BLaER1 treated with 17β-estradiol and CSF1 and Interleukin-3, amounts not matched to agents 10 nM and 100 nM (cell line): ENCODE data around the gene GLG1.
"Not testable (repeated sequence)": the region's sequence is repeated elsewhere in the genome, so short reads cannot be mapped to it uniquely, and the experiment has no call there.

ENCODE experiments used
- H3K27ac ChIP-seq, 11 experiments: shearing (Covaris generic); formaldehyde crosslinking; 2 replicates each; pipeline ENCODE4 v1.8.1; 2022
- H3K27me3 ChIP-seq, 11 experiments: shearing (Covaris generic); formaldehyde crosslinking; 2 replicates each; pipeline ENCODE4 v1.8.1; 2022
- H3K36me3 ChIP-seq, 11 experiments: shearing (Covaris generic); formaldehyde crosslinking; 2 replicates each; pipeline ENCODE4 v1.8.1; 2022
- H3K4me1 ChIP-seq, 10 experiments: shearing (Covaris generic); formaldehyde crosslinking; 2 replicates each; pipeline ENCODE4 v1.8.1; 2022
- H3K4me2 ChIP-seq, 11 experiments: shearing (Covaris generic); formaldehyde crosslinking; 2 replicates each; pipeline ENCODE4 v1.8.1; 2022
- H3K4me3 ChIP-seq, 10 experiments: shearing (Covaris generic); formaldehyde crosslinking; 2 replicates each; pipeline ENCODE4 v1.8.1; 2022
- H3K9ac ChIP-seq, 11 experiments: shearing (Covaris generic); formaldehyde crosslinking; 2 replicates each; pipeline ENCODE4 v1.8.1; 2022
- H3K9me3 ChIP-seq, 11 experiments: shearing (Covaris generic); formaldehyde crosslinking; replicated peaks in 1 of 11; 2 replicates each; pipeline ENCODE4 v1.8.1; 2022
- H4K20me1 ChIP-seq, 11 experiments: shearing (Covaris generic); formaldehyde crosslinking; 2 replicates each; pipeline ENCODE4 v1.8.1; 2022
- Cebpa-rat ChIP-seq, 11 experiments: shearing (Covaris generic); IDR thresholded peaks; 2 replicates each; pipeline ENCODE4 v1.8.1; 2022

Gene GLG1

GRCh38 chr16:74455213-74455612 is 151.7 kb downstream of the GLG1 start:
- H3K27me3 ChIP-seq = no peaks in the 10 kb centered on the region
- TF ChIP-seq Cebpa-rat (IDR thresholded peaks at IDR 0.05) = no peak
- no peaks in the 10 kb centered on the region for H3K9me3 ChIP-seq
- no peak overlapping the region; a peak in 1 of 22 replicates for H3K27ac ChIP-seq
- H3K4me3 ChIP-seq = no peak overlapping the region
- peaks cover 28 to 62% (median 44%) of the 10 kb centered on the region in 10 experiments for H3K4me1 ChIP-seq
- H3K36me3 ChIP-seq = peaks cover 70 to 99% (median 89%) of the 10 kb centered on the region in 11 experiments
- H4K20me1 ChIP-seq = peaks cover 0 to 33% (median 22%) of the 10 kb centered on the region in 11 experiments; a peak in 16 of 22 replicates
- H3K4me2 ChIP-seq = no peak overlapping the region
- H3K9ac ChIP-seq = no peak overlapping the region

GRCh38 chr16:74451951-74452758 is 154.8 kb downstream of the GLG1 start:
- Histone ChIP-seq H3K9me3 (no peaks in the 10 kb centered on the region), H3K4me3 (peak overlapping the region in 6 of 10 experiments; percentile 14 to 35 (median 26); a peak in 6 of 20 replicates), H3K9ac (peak overlapping the region in 10 of 11 experiments; percentile 4 to 61 (median 44); a peak in 16 of 22 replicates), H3K36me3 (peaks cover 59 to 91% (median 75%) of the 10 kb centered on the region in 11 experiments), H3K27me3 (no peaks in the 10 kb centered on the region), H3K4me1 (peaks cover 56 to 78% (median 67%) of the 10 kb centered on the region in 10 experiments), H3K4me2 (peak overlapping the region; percentile 29 to 91 (median 85)), H4K20me1 (peaks cover 0 to 43% (median 24%) of the 10 kb centered on the region in 11 experiments; a peak in 17 of 22 replicates), H3K27ac (peak overlapping the region in 9 of 11 experiments; percentile 31 to 74 (median 63); a peak in 17 of 22 replicates)
- TF ChIP-seq Cebpa-rat (IDR thresholded peaks at IDR 0.05) = no peak

GRCh38 chr16:74450967-74451760 is 155.8 kb downstream of the GLG1 start:
- H3K36me3 ChIP-seq = peaks cover 49 to 89% (median 70%) of the 10 kb centered on the region in 11 experiments
- peaks cover 0 to 43% (median 24%) of the 10 kb centered on the region in 11 experiments; a peak in 17 of 22 replicates for H4K20me1 ChIP-seq
- peaks cover 56 to 78% (median 67%) of the 10 kb centered on the region in 10 experiments for H3K4me1 ChIP-seq
- peak overlapping the region in 5 of 11 experiments; percentile 49 to 74 (median 64); a peak in 8 of 22 replicates for H3K27ac ChIP-seq
- no peaks in the 10 kb centered on the region for H3K9me3 ChIP-seq
- no peak overlapping the region for H3K4me3 ChIP-seq
- H3K4me2 ChIP-seq = peak overlapping the region in 10 of 11 experiments; percentile 64 to 91 (median 86); a peak in 20 of 22 replicates
- TF ChIP-seq Cebpa-rat (IDR thresholded peaks at IDR 0.05) = no peak
- H3K27me3 ChIP-seq = no peaks in the 10 kb centered on the region
- peak overlapping the region in 3 of 11 experiments; percentile 5 to 49 (median 7); a peak in 2 of 22 replicates for H3K9ac ChIP-seq

GRCh38 chr16:74450236-74450635 is 156.7 kb downstream of the GLG1 start:
- Histone ChIP-seq H3K36me3 (peaks cover 40 to 79% (median 61%) of the 10 kb centered on the region in 11 experiments), H3K4me1 (peaks cover 56 to 75% (median 67%) of the 10 kb centered on the region in 10 experiments), H3K4me2 (peak overlapping the region in 9 of 11 experiments; percentile 38 to 91 (median 72); a peak in 14 of 22 replicates)

GRCh38 chr16:74449470-74449869 is 157.4 kb downstream of the GLG1 start:
- Histone ChIP-seq H3K9me3 (no peaks in the 10 kb centered on the region), H3K4me1 (peaks cover 56 to 69% (median 67%) of the 10 kb centered on the region in 10 experiments), H3K4me3 (no peak overlapping the region), H3K9ac (peak overlapping the region in 1 of 11 experiments; percentile 32; a peak in 1 of 22 replicates), H3K27me3 (no peaks in the 10 kb centered on the region), H3K27ac (peak overlapping the region in 4 of 11 experiments; percentile 1 to 57 (median 20); a peak in 4 of 22 replicates), H3K36me3 (peaks cover 32 to 72% (median 53%) of the 10 kb centered on the region in 11 experiments), H3K4me2 (peak overlapping the region in 10 of 11 experiments; percentile 2 to 91 (median 66); a peak in 18 of 22 replicates), H4K20me1 (peaks cover 0 to 43% (median 22%) of the 10 kb centered on the region in 11 experiments; a peak in 17 of 22 replicates)
- no peak for TF ChIP-seq Cebpa-rat (IDR thresholded peaks at IDR 0.05)

More at GRCh38 chr16:74450236-74450635, 156.7 kb downstream of the GLG1 start:
- no peak overlapping the region for H3K27ac ChIP-seq
- no peaks in the 10 kb centered on the region for H3K27me3 ChIP-seq
- no peak for TF ChIP-seq Cebpa-rat (IDR thresholded peaks at IDR 0.05)
- H3K9me3 ChIP-seq = no peaks in the 10 kb centered on the region
- H3K4me3 ChIP-seq = no peak overlapping the region
- peaks cover 0 to 43% (median 22%) of the 10 kb centered on the region in 11 experiments; a peak in 17 of 22 replicates for H4K20me1 ChIP-seq
- no peak overlapping the region for H3K9ac ChIP-seq

- peaks cover 0 to 42% (median 22%) of the 10 kb centered on the region in 11 experiments; a peak in 17 of 22 replicates for H4K20me1 ChIP-seq
- H3K4me2 ChIP-seq = peak overlapping the region; percentile 1 to 91 (median 64); a peak in 18 of 22 replicates
- H3K36me3 ChIP-seq = peaks cover 31 to 67% (median 49%) of the 10 kb centered on the region in 11 experiments
- no peaks in the 10 kb centered on the region for H3K9me3 ChIP-seq
- peaks cover 56 to 66% (median 63%) of the 10 kb centered on the region in 10 experiments for H3K4me1 ChIP-seq
- no peaks in the 10 kb centered on the region for H3K27me3 ChIP-seq
- H3K9ac ChIP-seq = peak overlapping the region in 1 of 11 experiments; percentile 32; a peak in 2 of 22 replicates
- TF ChIP-seq Cebpa-rat (IDR thresholded peaks at IDR 0.05) = no peak
- H3K4me3 ChIP-seq = no peak overlapping the region
- peak overlapping the region in 5 of 11 experiments; percentile 1 to 57 (median 31); a peak in 5 of 22 replicates for H3K27ac ChIP-seq
Measured at GRCh38 chr16:74448990-74449389, 157.9 kb downstream of the GLG1 start.

GRCh38 chr16:74447578-74447977 is 159.3 kb downstream of the GLG1 start:
- no peak overlapping the region for H3K4me3 ChIP-seq
- H4K20me1 ChIP-seq = peaks cover 0 to 28% (median 14%) of the 10 kb centered on the region in 11 experiments; a peak in 17 of 22 replicates
- peak overlapping the region in 6 of 11 experiments; percentile 42 to 83 (median 68); a peak in 10 of 22 replicates for H3K4me2 ChIP-seq
- H3K27ac ChIP-seq = peak overlapping the region in 3 of 11 experiments; percentile 8 to 28 (median 9); a peak in 1 of 22 replicates
- peaks cover 21 to 60% (median 48%) of the 10 kb centered on the region in 11 experiments for H3K36me3 ChIP-seq
- peaks cover 45 to 52% (median 49%) of the 10 kb centered on the region in 10 experiments for H3K4me1 ChIP-seq
- TF ChIP-seq Cebpa-rat (IDR thresholded peaks at IDR 0.05) = no peak
- H3K9me3 ChIP-seq = no peaks in the 10 kb centered on the region
- H3K9ac ChIP-seq = no peak overlapping the region
- H3K27me3 ChIP-seq = no peaks in the 10 kb centered on the region

GRCh38 chr16:74446866-74447265 is 160.0 kb downstream of the GLG1 start:
- Histone ChIP-seq H3K27me3 (no peaks in the 10 kb centered on the region), H3K27ac (0 out of 22 replicates have a peak overlapping the region, but pooled peaks of 1 of the 11 experiments have one; percentile 2), H3K9me3 (no peaks in the 10 kb centered on the region), H3K4me2 (no peak overlapping the region), H3K9ac (no peak overlapping the region), H3K4me3 (no peak overlapping the region), H3K4me1 (peaks cover 38 to 45% (median 42%) of the 10 kb centered on the region in 10 experiments), H3K36me3 (peaks cover 18 to 67% (median 55%) of the 10 kb centered on the region in 11 experiments; a peak in 21 of 22 replicates), H4K20me1 (peaks cover 0 to 21% (median 6%) of the 10 kb centered on the region in 11 experiments; a peak in 12 of 22 replicates)
- TF ChIP-seq Cebpa-rat (IDR thresholded peaks at IDR 0.05) = no peak

GRCh38 chr16:74443624-74444346 is 163.1 kb downstream of the GLG1 start:
- not testable (repeated sequence) for H4K20me1 ChIP-seq, H3K27ac ChIP-seq, H3K4me2 ChIP-seq, H3K4me3 ChIP-seq, H3K9me3 ChIP-seq, H3K27me3 ChIP-seq, H3K9ac ChIP-seq
- peaks cover 25 to 30% (median 27%) of the 10 kb centered on the region in 10 experiments for H3K4me1 ChIP-seq
- peaks cover 5 to 49% (median 37%) of the 10 kb centered on the region in 11 experiments; a peak in 20 of 22 replicates for H3K36me3 ChIP-seq
